GM19238 (cell line): ENCODE measurements around the gene TSPAN32.
"Not testable (repeated sequence)": the region's sequence is repeated elsewhere in the genome, so short reads cannot be mapped to it uniquely, and the experiment has no call there.

Experiments used
- DNase-seq: peaks from one replicate; pipeline ENCODE4 v3.0.0; 2011; ENCODE audit warnings: low spot score; ENCODE audit not compliant: insufficient read length

Gene TSPAN32

DNA sequence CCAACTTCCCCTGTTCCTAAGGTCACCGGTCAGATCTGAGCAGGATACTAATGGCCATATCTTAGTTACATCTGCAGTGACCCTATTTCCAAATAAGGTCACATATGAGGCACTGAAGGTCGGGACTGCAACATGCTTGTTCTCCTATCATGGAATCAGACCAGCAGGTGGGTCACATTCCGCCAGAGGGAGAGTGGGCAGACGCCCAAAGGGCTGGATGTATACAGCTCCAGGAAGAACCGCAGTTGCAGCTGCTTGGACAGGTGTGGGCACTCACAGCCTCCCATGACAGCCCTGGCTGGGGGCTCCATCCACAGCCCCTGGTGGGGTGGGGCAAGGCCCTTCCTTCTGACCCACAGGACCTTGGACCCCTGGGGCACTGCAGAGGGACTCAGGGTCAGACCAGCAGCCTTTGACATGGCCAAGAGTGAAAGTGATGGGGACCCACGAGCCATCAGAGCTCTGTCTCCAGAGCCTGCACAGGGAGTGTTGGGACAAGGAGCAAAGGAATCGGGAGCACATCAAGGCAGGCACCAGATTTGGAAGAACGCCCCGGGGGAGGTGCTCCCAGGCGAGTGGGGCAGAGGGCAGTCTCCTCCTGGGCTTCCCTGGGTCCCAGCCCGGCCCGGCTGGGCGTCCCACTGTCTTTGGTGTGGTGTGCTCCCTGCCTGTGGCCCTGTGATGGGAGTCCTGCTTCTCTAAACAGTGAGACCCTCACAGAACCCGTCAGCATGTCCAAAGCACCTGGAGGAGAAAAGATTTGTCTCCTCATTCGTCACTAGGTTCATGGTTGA is 62.0 kb downstream of the TSPAN32 start:
- no peak for DNase-seq

DNA sequence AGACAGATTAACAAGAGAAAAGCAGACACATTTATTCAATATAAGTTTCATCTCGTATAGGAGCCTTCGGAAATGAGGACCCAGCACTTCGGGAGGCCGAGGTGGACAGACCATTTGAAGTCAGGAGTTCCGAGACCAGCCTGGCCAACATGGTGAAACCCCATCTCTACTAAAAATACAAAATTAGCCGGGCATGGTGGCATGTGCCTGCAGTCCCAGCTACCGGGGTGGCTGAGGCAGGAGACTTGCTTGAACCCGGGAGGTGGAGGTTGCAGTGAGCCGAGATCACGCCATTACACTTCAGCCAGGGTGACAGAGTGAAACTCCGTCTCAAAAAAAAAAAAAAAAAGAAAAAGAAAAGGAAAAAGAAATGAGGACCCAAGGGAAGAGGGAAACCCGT is 62.6 kb downstream of the TSPAN32 start:
- DNase-seq: not testable (repeated sequence)

DNA sequence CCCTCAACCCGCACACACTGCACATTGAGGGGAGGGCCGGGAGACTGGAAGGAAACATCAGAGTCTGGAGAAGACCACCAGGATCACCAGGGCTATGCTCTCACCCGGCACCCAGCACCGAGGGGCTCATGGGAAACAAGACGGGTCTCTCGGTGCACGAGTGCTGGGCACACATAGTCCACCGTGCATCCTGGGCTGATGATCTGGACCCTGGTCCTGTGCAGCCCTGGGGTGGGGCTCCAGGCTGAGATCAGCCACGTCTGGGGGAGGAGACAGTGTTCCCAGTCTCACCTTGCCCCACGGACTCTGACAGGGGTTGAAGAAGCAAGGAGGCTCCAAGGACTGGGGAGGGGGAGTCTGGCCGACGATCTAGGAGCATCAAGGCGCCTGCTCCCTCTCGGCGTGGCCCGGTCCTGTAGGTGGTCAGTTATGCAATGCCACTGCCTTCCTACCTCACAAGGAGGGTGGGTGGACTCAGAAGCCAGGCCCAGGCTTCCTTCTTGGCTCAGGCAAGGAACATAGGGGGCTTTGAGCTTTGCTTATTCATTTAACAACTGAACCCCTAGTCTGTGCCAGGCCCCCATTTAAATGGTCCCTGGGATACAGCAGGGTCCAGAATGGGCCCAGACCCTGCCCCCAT is 63.9 kb downstream of the TSPAN32 start:
- no peak for DNase-seq

DNA sequence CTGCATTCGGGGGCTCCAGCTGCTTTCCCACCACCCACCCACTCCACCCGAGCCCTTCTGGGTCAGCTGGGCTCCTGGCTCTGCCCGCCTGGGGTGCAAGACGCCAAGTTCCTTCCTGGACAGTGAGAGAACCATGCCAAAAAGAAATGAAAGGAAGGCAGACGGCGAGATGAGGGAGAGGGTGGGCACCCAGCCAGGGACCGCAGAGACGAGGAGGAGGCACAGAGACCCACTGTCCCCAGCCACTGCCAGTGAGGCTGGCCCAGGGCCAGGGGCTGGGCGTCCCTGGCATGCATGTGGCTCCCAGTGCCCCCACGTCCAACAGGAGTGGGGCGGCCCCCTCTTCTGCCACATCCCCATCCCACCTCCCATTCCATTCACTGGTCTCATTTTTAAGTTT is 64.5 kb downstream of the TSPAN32 start:
- DNase-seq: no peak

DNA sequence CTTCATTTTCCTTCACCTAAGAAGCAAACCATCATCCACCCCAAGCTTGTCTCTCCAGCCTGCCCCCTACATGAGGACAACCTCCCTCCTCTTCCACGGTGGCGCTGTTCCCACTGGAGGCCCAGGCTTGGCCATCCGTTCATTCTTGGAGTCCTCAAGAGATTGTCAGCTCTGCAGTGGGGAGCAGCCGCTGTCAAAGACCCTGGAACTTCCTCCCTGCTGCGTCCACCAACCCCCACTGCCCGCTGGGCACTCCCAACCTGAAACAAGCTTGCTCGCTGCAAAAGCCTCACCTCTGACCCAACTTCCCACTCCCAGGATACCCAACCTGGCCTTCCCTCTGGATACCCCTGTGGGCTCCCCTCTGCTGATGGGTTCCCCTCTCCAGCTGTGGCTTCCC is 64.9 kb downstream of the TSPAN32 start:
- DNase-seq: no peak

DNA sequence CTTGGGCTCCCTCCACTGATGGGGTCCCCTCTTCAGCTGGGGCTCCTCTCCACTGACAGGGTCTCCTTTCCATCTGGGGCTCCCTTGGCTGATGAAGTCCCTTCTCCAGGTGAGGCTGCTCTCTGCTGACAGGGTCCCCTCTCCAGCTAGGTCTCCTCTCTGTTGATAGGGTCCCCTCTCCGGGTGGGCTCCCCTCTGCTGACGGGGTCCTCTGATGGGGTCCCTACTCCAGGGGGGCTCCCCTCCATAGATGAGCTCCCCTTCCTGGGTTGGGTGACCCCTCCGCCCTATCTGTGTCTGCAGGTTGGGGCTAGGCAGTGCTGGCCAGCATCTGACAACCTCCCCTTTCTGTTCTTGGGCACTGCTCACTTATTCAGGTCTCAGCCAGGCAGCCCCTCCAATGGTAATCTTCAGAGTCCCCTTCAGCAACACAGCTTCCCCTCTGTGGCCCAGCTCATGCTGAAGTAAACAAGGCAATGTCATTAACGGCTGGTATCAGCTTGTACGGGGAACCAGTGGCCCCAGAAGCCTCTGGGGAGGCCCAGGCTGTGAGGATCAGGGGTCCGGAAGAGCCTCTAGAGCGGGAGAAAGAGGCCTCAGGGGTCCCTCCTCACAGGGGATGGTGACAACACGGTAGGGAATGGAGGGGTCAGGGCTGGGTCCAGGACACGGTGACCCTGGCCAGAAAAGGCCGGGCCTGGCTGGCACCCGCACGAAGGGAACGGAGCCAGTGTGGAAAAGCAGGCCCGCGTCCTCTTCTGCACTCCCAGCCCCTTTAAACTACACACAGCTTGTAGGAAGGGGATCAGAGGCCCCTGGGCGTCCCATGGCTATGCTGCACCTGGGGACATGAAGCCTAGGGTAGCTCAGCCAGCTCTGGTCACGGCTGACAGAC is 65.7 kb downstream of the TSPAN32 start:
- DNase-seq: no peak
